HT1080 (cell line): ENCODE measurements around the gene ARHGAP26. TPM values are rescaled to one million over a fixed set of nuclear protein-coding genes. Genes with fewer than 3 reads are reported as not detected.

Source experiments
- DNase-seq: peaks from one replicate; pipeline ENCODE4 v3.0.0-alpha.2; 2015; ENCODE audit warnings: low read depth
- total RNA-seq: library from RNA; depleted of rRNA; stranded (reverse); fragments of >200 nt; shearing (Covaris generic); gene quantifications from 2 replicates; pipeline ENCODE4 v1.2.3, GENCODE V29; 2014

The ARHGAP26 gene
- total RNA-seq, 1 experiment from 2014 or later: 9.9 TPM

DNA sequence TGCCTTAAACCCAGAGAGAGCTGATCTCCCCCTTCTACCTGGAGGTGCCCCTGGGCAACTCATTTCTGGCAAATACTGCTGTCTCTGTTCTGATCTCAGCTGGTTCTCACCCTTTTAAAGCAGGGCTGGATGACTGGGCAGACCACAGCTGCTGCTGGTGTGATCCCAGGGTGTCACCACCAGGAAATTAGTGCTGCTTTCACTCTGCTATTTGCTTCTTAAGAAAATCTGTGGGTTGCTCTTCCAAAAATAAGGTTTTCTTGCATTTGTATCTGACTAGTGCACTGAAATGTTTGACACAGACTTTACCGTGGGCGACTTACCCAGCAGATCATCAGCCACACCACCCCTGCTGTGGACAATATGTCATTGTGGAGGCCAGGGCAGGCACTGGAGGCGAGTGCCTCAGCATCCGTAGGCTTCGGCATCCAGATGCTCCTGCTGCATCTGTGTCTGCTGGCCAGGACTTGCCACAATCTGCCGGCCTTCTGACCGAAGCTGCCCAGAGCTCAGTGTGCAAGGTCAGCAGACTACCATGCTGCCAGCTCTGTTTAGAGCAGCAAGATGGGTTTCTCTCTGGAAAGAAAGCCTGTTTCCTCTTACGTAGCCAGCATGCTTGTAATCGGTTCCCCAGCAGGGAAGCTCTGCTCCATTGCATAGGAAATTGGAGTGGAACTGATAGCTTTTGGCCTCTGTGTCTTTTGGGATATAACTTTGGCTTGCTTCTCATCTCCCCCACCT, 13.6 kb downstream of the ARHGAP26 start:
- DNase-seq: no peak

DNA sequence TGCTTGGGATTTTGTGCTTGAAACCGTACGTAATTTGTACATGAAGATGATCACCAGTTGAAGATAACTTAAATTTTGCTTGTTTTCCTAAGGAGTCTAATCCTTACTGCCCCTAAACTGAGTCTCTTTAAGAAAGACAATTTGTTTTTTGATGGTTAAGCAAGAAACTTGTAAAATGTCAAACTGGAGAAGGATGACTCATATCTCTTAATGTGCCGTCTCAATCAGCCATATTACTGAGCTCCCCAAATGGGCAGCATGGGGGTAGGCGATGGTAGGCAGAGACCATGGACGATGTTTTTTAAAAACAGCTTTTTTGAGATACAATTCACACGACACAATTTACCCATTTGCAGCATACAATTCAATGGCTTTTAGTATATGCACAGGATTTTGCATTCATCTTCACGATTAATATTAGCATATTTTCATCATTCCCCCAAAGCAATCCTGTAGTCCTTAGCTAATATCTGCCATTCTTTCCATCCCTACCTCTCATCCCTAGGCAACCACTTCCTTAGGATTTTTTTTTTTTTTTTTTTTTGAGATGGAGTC, 14.3 kb downstream of the ARHGAP26 start:
- DNase-seq: no peak

DNA sequence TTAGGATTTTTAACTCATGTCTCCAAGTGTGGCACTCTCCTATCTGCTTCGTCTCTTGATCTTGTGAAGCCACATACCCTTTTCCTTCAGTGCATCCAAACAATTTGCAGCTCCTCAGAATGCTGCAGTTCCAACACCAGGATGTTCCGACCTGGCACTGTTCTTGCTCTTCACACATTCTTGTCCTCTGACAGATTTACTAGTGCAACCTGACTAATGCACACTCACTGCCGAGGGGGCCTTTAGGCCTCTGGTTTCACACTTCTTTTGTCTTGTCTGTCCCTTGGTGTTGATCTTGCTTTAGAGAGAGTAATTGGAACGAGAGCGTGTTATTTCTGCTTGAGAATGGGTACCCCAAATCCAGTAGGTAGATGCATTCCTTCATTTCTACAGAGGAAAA, 15.0 kb downstream of the ARHGAP26 start:
- no peak for DNase-seq

DNA sequence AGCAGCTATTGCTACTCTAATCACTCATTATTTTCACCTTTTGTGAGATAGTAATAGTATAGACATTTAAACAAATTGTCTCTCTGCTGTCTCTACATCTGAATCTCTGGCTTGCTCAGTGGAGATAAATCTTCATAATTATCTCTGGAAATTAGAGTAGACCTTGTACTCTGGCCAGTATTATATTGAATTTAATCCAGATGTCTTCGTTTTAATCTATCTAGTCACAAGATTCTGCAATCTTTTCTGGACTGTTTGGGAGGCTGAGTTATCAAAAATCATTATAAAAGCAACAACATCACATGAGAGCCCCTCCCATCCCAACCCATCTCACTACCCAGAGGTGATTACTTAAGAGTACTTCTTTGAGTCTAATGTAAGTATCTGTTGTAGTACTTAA, 19.0 kb downstream of the ARHGAP26 start:
- DNase-seq: no peak

DNA sequence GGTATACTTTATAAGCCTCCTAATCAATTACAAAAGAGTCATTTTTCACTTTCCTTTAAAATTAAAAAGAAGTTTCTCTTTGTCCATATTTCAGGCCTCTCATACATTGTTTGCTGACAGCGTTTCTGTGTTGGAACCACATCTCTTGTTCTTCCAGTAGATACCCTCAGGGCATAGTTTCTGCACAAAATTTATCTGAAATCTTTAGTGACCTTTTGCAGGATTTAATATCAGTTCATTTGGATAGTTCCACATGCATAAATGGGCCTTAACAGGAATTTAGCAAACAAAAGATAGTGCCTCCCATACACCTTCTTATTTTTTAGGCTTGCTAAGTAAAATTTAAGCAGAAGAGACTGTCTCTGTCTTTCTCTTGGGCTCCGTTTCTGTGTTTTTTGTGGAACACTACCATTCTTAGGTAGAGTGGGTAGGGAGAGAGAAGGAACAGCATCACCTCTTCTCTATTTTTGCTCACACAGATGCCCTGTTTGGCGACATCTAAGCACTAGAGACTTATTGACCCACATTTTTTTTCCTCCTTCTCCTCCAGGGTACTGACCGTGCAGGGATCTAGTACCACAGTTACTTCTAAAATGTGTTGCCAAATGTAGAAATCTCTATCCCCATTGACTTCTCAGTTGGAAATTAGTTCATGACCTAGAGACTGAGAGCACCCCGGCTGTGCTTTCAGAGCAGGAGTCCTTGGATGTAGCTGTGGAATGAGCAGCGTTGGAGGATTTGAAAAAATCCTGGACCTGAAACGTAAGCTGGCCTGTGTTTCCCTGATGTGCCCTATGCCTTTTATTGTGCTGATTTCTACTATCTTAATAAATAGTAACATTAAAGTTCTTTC, 22.1 kb downstream of the ARHGAP26 start:
- DNase-seq: no peak

DNA sequence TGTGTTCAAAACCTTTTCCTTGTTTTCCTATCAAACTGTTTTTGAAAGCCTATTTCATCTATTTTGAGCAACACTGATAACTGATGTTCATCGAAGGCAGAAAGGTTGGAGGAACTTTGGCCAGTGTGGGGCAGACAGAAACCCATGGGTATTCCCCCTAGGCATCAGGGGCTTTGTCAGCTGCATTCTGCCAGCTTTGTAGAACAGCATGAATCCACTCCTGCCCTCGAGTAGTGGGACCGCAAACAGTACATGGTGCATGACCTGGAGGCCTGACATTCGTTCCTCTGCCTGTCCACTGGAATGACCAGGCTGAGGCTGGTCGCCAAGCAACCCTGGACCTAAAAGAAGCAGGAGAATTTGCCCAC, 22.7 kb downstream of the ARHGAP26 start:
- DNase-seq: no peak

DNA sequence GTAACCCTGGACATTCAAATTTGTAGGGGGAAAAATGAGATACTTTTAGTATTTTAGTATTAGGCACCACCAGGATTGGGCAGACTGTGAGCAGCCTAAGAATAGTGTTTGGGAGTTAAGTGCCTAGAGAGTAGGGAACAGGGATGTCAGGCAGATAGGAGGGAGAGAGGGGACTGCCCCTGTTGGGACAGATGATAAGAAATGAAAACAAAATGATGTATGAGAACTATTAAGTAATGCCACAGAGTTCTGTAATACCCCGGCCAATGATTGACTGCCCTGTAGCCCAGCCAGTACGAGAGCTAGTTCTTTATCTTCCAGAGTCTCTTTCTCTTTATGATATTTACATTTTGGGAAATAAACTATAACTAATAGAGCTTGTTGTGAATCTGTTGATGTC, 24.4 kb downstream of the ARHGAP26 start:
- no peak for DNase-seq

DNA sequence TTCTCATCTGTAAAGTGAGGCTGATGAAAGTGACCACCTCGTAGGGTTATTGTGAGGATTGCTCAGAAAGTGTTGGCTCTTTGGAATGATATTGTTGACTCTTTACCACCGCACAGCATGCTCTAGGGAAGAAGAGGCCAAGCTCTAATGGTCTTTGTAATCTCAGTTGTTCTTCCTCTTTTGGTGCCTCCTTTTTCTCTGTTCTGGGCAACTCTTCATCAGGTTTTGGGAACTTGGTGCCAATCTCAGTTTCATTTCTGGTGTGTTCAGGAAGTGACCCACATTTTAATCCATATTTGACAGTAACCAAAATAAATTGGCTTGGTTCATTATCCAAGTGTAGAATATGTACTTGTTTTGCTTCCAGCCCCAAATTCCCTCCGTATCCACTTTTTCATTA, 25.1 kb downstream of the ARHGAP26 start:
- DNase-seq: no peak

DNA sequence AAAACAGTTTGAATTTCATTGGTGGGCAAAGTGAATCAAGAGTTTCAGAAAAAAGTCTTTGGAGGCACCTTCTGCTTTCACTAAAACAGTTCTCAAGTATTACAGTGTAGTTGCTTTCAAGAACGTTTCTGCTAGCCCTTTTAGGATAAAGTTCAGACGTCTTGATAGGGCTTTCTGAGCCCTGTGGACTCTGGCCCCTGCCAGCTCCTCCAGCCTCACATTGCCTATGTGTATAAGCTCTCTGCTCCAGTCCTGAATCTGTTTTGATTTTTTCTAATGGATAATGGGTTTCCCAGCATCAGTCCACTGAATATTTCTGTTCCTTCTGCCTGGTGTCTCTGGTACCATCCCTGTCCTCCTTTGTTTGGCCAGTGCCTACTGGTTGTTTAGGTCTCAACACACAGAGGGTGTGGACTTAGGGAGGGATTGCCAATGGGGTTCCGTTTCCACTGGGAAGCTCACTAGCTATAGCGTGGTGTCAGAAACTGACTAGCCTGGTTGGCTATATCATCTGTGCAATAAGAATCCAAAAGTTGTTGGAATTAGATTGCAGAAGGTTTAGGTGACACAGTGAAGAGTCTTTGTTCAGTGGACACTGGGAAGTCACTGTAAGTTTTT, 26.4 kb downstream of the ARHGAP26 start:
- DNase-seq: no peak

DNA sequence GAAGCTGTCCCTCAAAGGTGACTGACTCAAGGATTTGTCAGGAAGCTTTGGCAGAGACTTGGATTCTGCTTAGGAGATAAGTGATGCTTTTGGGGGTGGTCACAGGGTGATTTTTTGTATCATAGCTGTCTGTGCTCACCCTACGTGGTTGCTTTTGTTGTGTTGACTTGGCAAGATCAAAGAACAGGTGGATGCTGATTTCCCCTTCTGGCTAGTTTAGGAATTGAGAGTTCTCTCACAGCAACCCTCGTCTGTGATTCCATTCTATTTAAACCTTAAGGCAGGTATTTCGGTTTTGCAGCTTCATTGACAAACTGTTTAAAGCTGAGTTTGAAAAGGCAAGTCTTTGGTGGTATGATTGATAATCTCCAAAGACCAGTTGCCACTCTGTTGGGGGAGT, 27.2 kb downstream of the ARHGAP26 start:
- no peak for DNase-seq

DNA sequence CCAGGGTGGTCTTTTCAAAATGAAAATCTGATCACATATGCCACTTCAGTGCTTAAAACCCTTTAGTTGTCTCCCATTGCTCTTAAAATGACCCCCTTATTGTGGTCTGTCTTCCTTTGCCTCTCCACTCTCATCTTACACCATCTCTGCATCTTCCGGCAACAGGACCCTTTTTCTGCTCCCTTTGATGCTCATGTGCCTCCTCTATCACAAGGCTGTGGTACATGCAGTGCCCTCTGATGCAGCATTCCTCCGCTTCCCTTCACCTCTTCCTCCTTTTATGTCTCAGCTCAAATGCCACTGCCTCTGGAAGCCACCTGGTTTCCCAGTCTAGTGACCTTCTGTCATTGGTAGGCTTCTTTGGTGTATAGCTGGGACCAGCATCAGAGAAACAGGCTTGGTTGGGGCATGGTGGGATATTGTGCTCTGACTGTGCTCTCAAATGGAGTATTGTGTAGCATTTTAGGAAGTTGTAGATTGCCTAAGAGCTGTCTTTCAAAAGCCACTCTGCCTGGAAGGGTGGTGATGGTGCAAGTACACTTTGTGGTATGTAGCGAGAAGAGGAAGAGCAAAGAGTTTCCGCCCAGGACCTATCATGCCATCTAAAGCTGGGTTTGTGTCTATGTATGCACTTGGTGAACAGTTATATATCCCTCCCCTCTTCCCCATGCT, 28.1 kb downstream of the ARHGAP26 start:
- no peak for DNase-seq

DNA sequence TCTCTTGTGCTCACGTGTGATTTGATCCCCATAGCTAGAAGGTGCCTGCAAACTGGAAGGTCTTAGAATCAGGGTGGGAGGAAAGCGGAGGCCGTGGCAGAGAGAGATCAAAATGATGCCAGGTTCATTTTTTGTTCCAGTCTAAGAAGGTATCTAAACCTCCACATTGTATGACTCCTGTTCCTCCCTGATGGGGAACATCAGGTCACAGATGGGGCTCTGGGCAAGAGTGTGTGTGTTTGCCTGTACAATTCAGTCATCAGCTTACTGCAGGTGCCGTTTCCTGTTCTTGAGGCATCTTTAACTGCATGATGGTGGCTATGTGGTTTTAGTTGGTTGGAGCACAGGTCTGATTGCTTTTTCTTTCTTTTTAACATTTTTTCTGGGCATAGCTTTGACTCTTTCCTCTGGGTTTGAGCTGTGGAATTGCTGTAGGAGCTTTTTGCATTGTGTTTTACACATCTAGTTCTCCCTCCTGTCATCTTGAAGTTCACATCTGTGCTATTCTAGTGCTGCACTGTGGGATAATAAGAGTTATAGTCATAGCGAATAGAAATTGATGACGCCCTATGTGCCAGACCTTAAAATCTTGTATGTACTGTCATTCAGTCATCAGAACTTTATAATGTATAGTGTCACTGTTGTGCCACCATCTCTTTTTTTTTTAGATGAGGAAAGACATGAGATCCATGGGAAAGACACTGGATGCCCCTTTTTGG, 30.8 kb downstream of the ARHGAP26 start:
- DNase-seq: no peak

DNA sequence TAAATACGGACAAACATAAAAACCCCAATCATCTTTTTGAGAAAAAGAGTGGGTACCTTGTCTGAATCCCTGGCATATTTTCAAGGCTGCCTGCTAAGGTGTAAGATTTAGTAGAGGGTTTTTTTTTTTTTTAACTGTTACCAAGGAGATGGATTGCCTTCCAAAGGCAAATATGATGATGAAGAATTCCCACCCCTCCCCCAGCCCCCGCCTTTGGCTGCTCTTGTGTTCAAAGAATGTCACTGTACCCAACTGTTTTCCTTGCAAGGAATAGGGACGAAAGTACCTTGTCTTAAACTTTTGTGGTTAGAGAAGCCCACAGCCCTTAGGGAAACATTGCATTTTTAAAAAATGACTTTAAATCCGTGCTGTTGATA, 31.3 kb downstream of the ARHGAP26 start:
- no peak for DNase-seq

DNA sequence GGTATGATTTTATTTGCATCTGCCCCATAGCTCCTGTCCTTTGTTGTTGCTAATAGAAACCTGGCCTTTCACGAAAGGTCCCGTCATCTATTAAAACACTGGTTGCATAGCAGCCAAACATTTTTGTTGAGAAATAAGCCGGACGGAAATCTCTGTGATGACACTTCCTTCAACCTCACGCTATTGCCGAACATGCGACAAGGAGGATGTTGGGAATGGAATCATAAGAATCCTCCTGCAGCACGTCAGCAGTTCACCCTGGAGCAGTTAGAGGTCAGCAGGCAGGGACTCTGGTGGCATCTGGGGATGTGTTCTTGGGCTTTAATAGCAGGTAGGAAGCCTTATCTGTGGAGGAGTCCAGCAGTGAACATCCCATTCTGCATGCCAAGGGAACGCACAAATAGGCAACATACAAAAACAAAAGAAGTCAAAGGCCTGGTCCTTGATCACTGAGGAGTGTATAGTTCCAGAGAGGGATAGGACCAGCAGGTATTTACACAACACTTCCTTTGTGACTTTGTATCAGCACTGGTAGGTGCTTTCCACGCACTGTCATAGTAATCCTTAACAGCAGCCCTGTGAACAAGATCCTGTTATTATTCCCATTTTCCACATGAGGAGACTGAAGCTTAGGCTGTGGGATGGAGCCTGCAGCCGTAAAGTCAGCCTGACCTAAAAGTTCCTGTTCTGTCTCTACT, 33.4 kb downstream of the ARHGAP26 start:
- DNase-seq: no peak

DNA sequence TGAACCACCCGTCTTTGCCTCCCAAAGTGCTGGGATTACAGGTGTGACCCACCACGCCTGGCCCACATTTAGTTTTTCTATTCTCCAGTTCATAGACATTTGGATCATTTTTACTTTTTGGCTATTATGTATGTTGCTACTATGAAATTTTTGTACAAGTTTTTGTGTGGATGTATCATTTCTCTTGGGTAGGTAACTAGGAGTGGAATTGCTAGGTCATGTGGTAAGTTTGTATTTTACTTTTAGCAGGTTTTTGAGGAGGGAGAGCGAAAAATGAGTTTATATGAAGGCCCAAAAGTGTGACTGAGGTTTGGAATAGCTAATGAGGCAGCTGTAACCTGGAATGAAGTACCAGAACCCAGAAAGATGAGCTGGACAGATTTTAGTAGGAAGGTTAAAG, 35.2 kb downstream of the ARHGAP26 start:
- no peak for DNase-seq

DNA sequence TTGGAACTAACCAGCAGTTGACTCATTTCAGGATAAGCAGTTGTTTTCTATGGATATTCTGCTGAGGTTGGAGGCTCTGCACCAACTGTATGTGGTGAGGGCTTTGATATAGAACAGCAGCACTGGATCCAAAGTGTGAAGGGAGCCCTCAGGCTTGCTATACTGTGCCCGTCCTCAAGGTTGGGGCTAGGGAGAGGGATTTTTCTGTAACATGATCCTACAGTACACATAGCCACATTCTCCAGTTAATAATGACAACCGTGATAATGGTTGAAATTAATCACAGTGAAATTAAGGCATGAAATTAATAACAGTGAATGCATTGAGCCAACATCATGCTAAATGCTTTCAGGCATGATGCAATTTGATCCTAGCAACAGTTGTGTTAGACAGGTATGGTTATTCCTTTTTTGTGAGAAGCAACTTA, 36.7 kb downstream of the ARHGAP26 start:
- no peak for DNase-seq

DNA sequence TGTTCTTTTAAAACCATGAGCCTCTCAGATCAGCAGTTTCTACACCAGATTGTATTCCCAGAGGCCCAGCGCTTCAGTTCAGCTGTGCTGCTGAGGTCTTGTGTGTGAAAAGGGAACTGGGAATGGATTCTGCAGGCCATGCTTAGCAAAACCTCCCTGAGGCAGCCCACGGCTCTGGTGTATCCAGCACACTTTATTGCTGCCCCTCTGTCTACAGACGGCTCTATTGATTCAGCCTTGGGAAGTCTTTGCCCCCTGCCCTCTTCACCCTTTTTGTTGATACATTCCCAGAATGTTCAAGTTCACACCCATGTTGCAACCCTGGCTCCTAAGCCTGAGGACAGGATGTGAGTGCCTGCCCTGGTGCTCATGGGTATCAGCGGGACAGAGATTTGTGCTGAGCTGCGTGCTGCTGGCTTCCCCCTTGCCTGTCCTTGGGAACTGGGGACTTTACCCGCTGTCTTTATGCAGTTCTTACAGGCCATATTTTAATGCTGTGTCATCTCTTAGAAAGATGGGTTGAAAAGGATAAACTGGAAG, 37.3 kb downstream of the ARHGAP26 start:
- DNase-seq: no peak

DNA sequence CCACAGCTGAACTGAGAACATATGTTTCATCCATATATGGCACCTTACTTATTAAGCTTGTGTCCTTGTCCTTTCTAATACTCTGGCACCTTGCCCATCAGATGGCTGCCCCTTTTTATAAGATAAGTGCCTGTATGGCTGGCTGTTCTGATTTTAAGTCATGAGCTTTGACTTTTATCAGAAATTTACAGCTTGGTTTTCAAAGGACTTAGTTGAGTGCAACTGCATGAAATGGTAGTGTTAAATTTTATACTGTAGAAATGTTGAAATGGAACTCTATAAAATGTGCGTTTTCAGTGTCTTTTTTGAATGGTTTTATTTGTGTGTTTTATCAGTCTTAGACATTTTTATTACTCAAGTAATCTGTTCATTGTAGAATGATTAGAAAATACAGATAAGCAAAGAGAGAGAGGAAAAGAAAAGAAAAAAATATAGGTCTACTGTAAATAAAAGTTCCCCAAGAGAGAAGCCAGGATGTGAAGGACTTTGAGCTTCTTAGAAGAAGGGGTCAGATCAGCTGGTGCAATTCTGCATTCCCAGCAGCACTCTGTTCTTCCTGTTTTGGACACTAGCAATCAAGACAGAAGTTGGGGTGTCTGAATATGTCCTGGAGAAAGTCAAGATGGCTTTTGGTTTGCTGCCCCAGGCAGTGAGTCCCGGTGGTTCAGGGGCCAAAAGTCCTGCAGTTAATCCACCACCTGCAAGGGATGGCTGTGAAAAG, 38.9 kb downstream of the ARHGAP26 start:
- DNase-seq: no peak

DNA sequence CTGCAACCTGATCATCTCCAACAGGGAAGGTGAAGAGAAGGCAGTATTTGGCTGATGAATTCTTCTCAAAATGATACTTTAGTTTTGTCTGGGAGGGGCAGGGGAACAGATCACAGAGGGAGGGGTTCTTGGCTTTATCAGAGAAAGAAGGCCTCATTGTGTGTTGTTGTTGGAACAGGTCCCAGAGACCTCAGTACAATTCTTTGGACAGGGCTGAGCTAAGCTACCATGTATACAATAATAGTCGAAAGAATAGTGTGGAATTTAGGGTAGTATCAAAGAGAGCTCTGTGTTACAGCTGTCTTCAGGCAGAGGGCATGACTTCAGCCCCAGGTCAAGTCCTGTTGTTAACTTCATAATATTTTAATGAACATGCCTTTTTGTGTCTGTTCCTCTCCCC, 39.9 kb downstream of the ARHGAP26 start:
- no peak for DNase-seq
